GM23338 (cell line): ENCODE results near the gene METTL22. TPM values are rescaled to one million over a fixed set of nuclear protein-coding genes. Genes with fewer than 3 reads are reported as not detected.

Source experiments
- ATAC-seq: fragments of 200-7000 bp; cut with Tn5 transposase; 3 replicates; pipeline ENCODE4 v1.9.1; 2020
- DNase-seq: peaks from one replicate; pipeline ENCODE4 v3.0.0-alpha.2; 2015; ENCODE audit warnings: low spot score
- H2AFZ ChIP-seq: fragments of 200-600 bp; sonication (generic); 2 replicates; pipeline ENCODE4 v1.8.0; 2016; ENCODE audit warnings: antibody characterized with exemption, mild to moderate bottlenecking, moderate library complexity
- H3F3A ChIP-seq: fragments of 200-600 bp; sonication (generic); replicated peaks from 2 replicates; pipeline ENCODE4 v1.8.0; 2017; ENCODE audit warnings: antibody characterized with exemption, mixed run types, low read depth
- H3K27ac ChIP-seq: fragments of 200-600 bp; sonication (generic); 2 replicates; pipeline ENCODE4 v1.6.1; 2016; ENCODE audit warnings: low read depth
- H3K27me3 ChIP-seq: fragments of 200-600 bp; sonication (generic); 2 replicates; pipeline ENCODE4 v1.8.0; 2016; ENCODE audit warnings: mild to moderate bottlenecking, mixed run types, moderate library complexity; ENCODE audit not compliant: insufficient read depth
- H3K36me3 ChIP-seq: fragments of 200-600 bp; sonication (generic); 2 replicates; pipeline ENCODE4 v1.8.0; 2016; ENCODE audit warnings: mild to moderate bottlenecking; ENCODE audit not compliant: insufficient read depth
- H3K4me1 ChIP-seq: fragments of 200-600 bp; sonication (generic); 2 replicates; pipeline ENCODE4 v1.8.0; 2016; ENCODE audit warnings: mild to moderate bottlenecking, moderate library complexity; ENCODE audit not compliant: insufficient read depth
- H3K4me2 ChIP-seq: fragments of 200-600 bp; sonication (generic); 2 replicates; pipeline ENCODE4 v1.7.1; 2017; ENCODE audit warnings: mixed run types
- H3K4me3 ChIP-seq: fragments of 200-600 bp; sonication (generic); 2 replicates; pipeline ENCODE4 v1.6.1; 2016; ENCODE audit warnings: mixed run types
- H3K79me2 ChIP-seq: fragments of 200-600 bp; sonication (generic); replicated peaks from 2 replicates; pipeline ENCODE4 v1.8.0; 2017; ENCODE audit warnings: mild to moderate bottlenecking; ENCODE audit not compliant: insufficient read depth
- H3K9me2 ChIP-seq: fragments of 200-600 bp; sonication (generic); 2 replicates; pipeline ENCODE4 v1.8.0; 2017; ENCODE audit not compliant: insufficient read depth
- H4K20me1 ChIP-seq: fragments of 200-600 bp; sonication (generic); replicated peaks from 2 replicates; pipeline ENCODE4 v1.8.0; 2017; ENCODE audit warnings: mild to moderate bottlenecking; ENCODE audit not compliant: insufficient read depth
- H3K27ac Mint-ChIP-seq: 2 replicates; pipeline ENCODE4 v1.8.0; 2020; ENCODE audit warnings: inconsistent platforms, mild to moderate bottlenecking, moderate library complexity, mixed read lengths
- H3K27me3 Mint-ChIP-seq: 3 replicates; pipeline ENCODE4 v1.8.0; 2022; ENCODE audit warnings: low read depth, mild to moderate bottlenecking, moderate library complexity, mixed read lengths, inconsistent platforms; ENCODE audit not compliant: insufficient read depth, poor library complexity
- H3K36me3 Mint-ChIP-seq: 3 replicates; pipeline ENCODE4 v1.8.0; 2021; ENCODE audit warnings: low read depth, mild to moderate bottlenecking, inconsistent platforms, moderate library complexity, mixed read lengths
- H3K4me1 Mint-ChIP-seq: 3 replicates; pipeline ENCODE4 v1.8.0; 2020; ENCODE audit warnings: mild to moderate bottlenecking, inconsistent platforms, mixed read lengths
- H3K4me3 Mint-ChIP-seq: 3 replicates; pipeline ENCODE4 v1.8.0; 2021; ENCODE audit warnings: moderate library complexity, mild to moderate bottlenecking, inconsistent platforms, mixed read lengths
- H3K9me3 Mint-ChIP-seq: 3 replicates; pipeline ENCODE4 v1.8.0; 2020; ENCODE audit warnings: moderate library complexity, mild to moderate bottlenecking, inconsistent platforms, mixed read lengths
- CREB1 ChIP-seq: fragments of 250-450 bp; sonication (Bioruptor Pico); IDR thresholded peaks from 2 replicates; pipeline ENCODE4 v1.5.0; 2020; ENCODE audit warnings: low read depth, mild to moderate bottlenecking, moderate library complexity
- EZH2 ChIP-seq: fragments of 200-600 bp; sonication (generic); IDR thresholded peaks from one replicate; pipeline ENCODE4 v1.8.0; 2017; ENCODE audit warnings: antibody characterized with exemption, mild to moderate bottlenecking, low read depth; ENCODE audit not compliant: unreplicated experiment
- EZH2phosphoT487 ChIP-seq: fragments of 200-600 bp; sonication (generic); IDR thresholded peaks from one replicate; pipeline ENCODE4 v1.8.1; 2018; ENCODE audit warnings: antibody characterized with exemption; ENCODE audit not compliant: unreplicated experiment
- JUNB ChIP-seq: IDR thresholded peaks from one replicate; pipeline ENCODE4 v1.6.1; 2016; ENCODE audit warnings: antibody characterized with exemption; ENCODE audit not compliant: unreplicated experiment
- NANOG ChIP-seq: IDR thresholded peaks from 2 replicates; pipeline ENCODE4 v1.6.1; 2016; ENCODE audit warnings: antibody characterized with exemption, borderline replicate concordance
- POLR2AphosphoS5 ChIP-seq: IDR thresholded peaks from 2 replicates; pipeline ENCODE4 v1.6.1; 2016; ENCODE audit warnings: antibody characterized with exemption, low read depth
- REST ChIP-seq: IDR thresholded peaks from one replicate; pipeline ENCODE4 v1.6.1; 2018; ENCODE audit warnings: antibody characterized with exemption; ENCODE audit not compliant: unreplicated experiment
- STAT1 ChIP-seq: IDR thresholded peaks from one replicate; pipeline ENCODE4 v1.6.1; 2016; ENCODE audit warnings: antibody characterized with exemption; ENCODE audit not compliant: unreplicated experiment
- ZNF114 ChIP-seq: fragments of 250-450 bp; sonication (Bioruptor Pico); IDR thresholded peaks from 2 replicates; pipeline ENCODE4 v1.5.0; 2020; ENCODE audit warnings: mild to moderate bottlenecking, moderate library complexity
- ZNF331 ChIP-seq: fragments of 250-450 bp; sonication (Bioruptor Pico); IDR thresholded peaks from 2 replicates; pipeline ENCODE4 v1.5.0; 2020; ENCODE audit warnings: low read depth, mild to moderate bottlenecking, moderate library complexity
- ZNF462 ChIP-seq: fragments of 250-450 bp; sonication (Bioruptor Pico); IDR thresholded peaks from 2 replicates; pipeline ENCODE4 v1.5.0; 2020; ENCODE audit warnings: mild to moderate bottlenecking, moderate library complexity
- polyA plus RNA-seq: library from polyadenylated mRNA; unstranded; fragments of >200 nt; fragmentation: Nextera tagmentation; extraction: Ambion mirVana; gene quantifications from 2 replicates; pipeline ENCODE4 v1.2.1, GENCODE V29; 2016
- total RNA-seq: library from RNA; depleted of rRNA; stranded (reverse); fragments of >200 nt; shearing (Covaris generic); gene quantifications from 2 replicates; pipeline ENCODE4 v1.2.3, GENCODE V29; 2014
- TF ChIP-seq, protein P1 (sequence below), 2 experiments: fragments of 200-600 bp in 1 of 2; sonication (generic) in 1 of 2; conservative IDR thresholded peaks; 2 replicates each; pipeline versions ENCODE4 v1.5.1 to v1.6.1; 2016 to 2017; ENCODE audit warnings: antibody characterized with exemption in 2 of 2, low read depth in 2 of 2, mild to moderate bottlenecking in 2 of 2, moderate library complexity in 1 of 2
- TF ChIP-seq, protein P2 (sequence below): IDR thresholded peaks from 2 replicates; pipeline ENCODE4 v1.6.1; 2016; ENCODE audit warnings: antibody characterized with exemption

Gene METTL22
- total and polyA plus RNA-seq, 2 experiments from 2014 or later, result 51.4 to 51.8 TPM

DNA sequence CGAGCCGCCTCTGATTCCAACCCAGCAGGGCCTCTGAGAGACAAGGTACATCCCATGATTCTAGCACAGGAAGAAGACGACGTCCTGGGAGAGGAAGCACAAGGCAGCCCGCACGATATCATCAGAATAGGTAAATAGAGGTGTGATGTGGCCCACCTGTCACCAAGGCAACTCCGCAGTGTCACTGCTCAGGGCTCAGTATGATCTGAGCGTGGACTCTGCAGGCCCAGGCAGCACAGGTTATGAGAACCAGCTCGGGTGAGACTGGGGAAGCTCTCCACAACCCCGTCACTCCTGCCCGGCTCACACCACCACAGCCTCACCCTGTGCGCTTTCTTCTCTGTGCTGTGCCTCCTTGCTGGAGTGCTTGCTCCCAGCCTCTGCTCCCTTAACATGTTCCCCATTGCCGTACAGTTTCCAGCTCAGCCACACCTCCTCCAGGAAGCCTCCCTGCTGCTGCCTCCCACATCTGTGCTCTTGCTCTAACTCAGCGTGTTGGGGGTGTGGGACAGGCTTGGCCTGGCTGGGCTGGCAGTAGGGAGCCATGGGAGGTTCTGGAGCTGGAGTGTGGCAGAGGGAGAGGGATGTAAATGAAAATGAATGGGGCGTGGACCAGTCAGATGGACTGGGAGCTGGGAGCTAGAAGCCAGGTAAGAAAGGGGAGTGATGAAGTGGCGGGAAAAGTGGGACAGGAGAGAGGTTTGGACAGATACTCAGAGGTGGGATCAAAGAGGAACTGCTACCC lies 7.7 kb downstream of the METTL22 start:
- H3K4me2 ChIP-seq, result no peak overlapping the region
- H3F3A ChIP-seq, result 0 out of 2 replicates have a peak, but pooled peaks cover 4% of the 10 kb centered on the region
- H3K4me1 ChIP-seq, result no peaks in the 10 kb centered on the region
- peaks cover 88% of the 10 kb centered on the region for H3K36me3 Mint-ChIP-seq
- no peak overlapping the region for H3K27ac ChIP-seq
- H3K9me3 Mint-ChIP-seq, result no peaks in the 10 kb centered on the region; the same call in 1 of the 3 replicates
- peaks cover 15% of the 10 kb centered on the region for H3K79me2 ChIP-seq
- no peaks in the 10 kb centered on the region for H3K27me3 ChIP-seq
- DNase-seq (no peak), ATAC-seq (no peak)
- H3K27me3 Mint-ChIP-seq, result peaks cover 2% of the 10 kb centered on the region
- H3K9me2 ChIP-seq, result no peaks in the 10 kb centered on the region
- peaks cover 27% of the 10 kb centered on the region for H4K20me1 ChIP-seq
- H3K4me3 Mint-ChIP-seq, result no peak overlapping the region; the same call in 2 of the 3 replicates
- peaks cover 29% of the 10 kb centered on the region for H3K36me3 ChIP-seq
- no peak overlapping the region for H2AFZ ChIP-seq
- H3K4me3 ChIP-seq, result no peak overlapping the region
- TF ChIP-seq REST (no peak), ZNF331 (no peak), NANOG (no peak), JUNB (no peak), STAT1 (no peak), POLR2AphosphoS5 (no peak), EZH2 (no peak), CREB1 (CRISPR knock-in tag) (no peak), ZNF462 (CRISPR knock-in tag) (no peak), EZH2phosphoT487 (no peak), ZNF114 (CRISPR knock-in tag) (no peak)
- TF ChIP-seq, protein P1, sequence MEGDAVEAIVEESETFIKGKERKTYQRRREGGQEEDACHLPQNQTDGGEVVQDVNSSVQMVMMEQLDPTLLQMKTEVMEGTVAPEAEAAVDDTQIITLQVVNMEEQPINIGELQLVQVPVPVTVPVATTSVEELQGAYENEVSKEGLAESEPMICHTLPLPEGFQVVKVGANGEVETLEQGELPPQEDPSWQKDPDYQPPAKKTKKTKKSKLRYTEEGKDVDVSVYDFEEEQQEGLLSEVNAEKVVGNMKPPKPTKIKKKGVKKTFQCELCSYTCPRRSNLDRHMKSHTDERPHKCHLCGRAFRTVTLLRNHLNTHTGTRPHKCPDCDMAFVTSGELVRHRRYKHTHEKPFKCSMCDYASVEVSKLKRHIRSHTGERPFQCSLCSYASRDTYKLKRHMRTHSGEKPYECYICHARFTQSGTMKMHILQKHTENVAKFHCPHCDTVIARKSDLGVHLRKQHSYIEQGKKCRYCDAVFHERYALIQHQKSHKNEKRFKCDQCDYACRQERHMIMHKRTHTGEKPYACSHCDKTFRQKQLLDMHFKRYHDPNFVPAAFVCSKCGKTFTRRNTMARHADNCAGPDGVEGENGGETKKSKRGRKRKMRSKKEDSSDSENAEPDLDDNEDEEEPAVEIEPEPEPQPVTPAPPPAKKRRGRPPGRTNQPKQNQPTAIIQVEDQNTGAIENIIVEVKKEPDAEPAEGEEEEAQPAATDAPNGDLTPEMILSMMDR (conservative IDR thresholded peaks at IDR 0.05; ENCODE audit: low read depth in 2 of 2), result no peak
- TF ChIP-seq, protein P2, sequence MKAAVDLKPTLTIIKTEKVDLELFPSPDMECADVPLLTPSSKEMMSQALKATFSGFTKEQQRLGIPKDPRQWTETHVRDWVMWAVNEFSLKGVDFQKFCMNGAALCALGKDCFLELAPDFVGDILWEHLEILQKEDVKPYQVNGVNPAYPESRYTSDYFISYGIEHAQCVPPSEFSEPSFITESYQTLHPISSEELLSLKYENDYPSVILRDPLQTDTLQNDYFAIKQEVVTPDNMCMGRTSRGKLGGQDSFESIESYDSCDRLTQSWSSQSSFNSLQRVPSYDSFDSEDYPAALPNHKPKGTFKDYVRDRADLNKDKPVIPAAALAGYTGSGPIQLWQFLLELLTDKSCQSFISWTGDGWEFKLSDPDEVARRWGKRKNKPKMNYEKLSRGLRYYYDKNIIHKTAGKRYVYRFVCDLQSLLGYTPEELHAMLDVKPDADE, result no peak
- no peak overlapping the region for H3K27ac Mint-ChIP-seq
- H3K4me1 Mint-ChIP-seq, result no peaks in the 10 kb centered on the region; the same call in 2 of the 3 replicates
